ENCODE results near the gene HMGB3. TPM values are rescaled to one million over a fixed set of nuclear protein-coding genes. Genes with fewer than 3 reads are reported as not detected.

HMGB3 gene
- total and polyA plus RNA-seq, 3 donors from 2014 or later, result 10.0 to 37.1 (median 19.7) TPM

GRCh38 chrX:150975655-150976390 is 7.3 kb upstream of the HMGB3 start:
- no peak overlapping the region for H3K4me3 ChIP-seq
- no peaks in the 10 kb centered on the region for H3K36me3 ChIP-seq (ENCODE audit: low read depth, missing control alignments)
- H3K4me1 ChIP-seq, result no peaks in the 10 kb centered on the region
- no peak for TF ChIP-seq POLR2A (IDR thresholded peaks at IDR 0.05)
- no peak for TF ChIP-seq CTCF (IDR thresholded peaks at IDR 0.05)
- no peaks in the 10 kb centered on the region for H3K9me3 ChIP-seq
- DNase-seq, result no peak
- H3K27me3 ChIP-seq, result no peaks in the 10 kb centered on the region
- intact Hi-C loops (cut with DNase I; ENCODE audit: low total_unique reads), result no loop called here
- 53 to 60% methylated on average over 9 to 33 of the region's 33 CpGs for WGBS, 2 donors
- no peak overlapping the region for H3K27ac ChIP-seq

- TF ChIP-seq POLR2A (IDR thresholded peaks at IDR 0.05) (no peak), CTCF (IDR thresholded peaks at IDR 0.05) (no peak)
These were observed 5.5 kb upstream of the HMGB3 start for GRCh38 chrX:150977411-150978162.

GRCh38 chrX:150980186-150980585 is 2.9 kb upstream of the HMGB3 start:
- no peak overlapping the region for H3K4me3 ChIP-seq
- DNase-seq, result no peak
- H3K27ac ChIP-seq, result no peak overlapping the region
- no peaks in the 10 kb centered on the region for H3K4me1 ChIP-seq
- no peaks in the 10 kb centered on the region for H3K9me3 ChIP-seq
- H3K27me3 ChIP-seq, result no peaks in the 10 kb centered on the region
- intact Hi-C loops (cut with DNase I; ENCODE audit: low total_unique reads), result no loop called here
- no peaks in the 10 kb centered on the region for H3K36me3 ChIP-seq (ENCODE audit: low read depth, missing control alignments)
- WGBS, 2 donors, result 84 to 96% methylated on average over 2 to 5 of the region's 5 CpGs
- TF ChIP-seq CTCF (IDR thresholded peaks at IDR 0.05) (no peak), POLR2A (IDR thresholded peaks at IDR 0.05) (no peak)

More at GRCh38 chrX:150977411-150978162, 5.5 kb upstream of the HMGB3 start:
- no peak for DNase-seq
- no peaks in the 10 kb centered on the region for H3K9me3 ChIP-seq
- WGBS, 2 donors, result 77 to 91% methylated on average over 6 to 17 of the region's 25 CpGs
- no peak overlapping the region for H3K27ac ChIP-seq
- H3K27me3 ChIP-seq, result no peaks in the 10 kb centered on the region
- intact Hi-C loops (cut with DNase I; ENCODE audit: low total_unique reads), result no loop called here
- H3K4me1 ChIP-seq, result no peaks in the 10 kb centered on the region
- H3K36me3 ChIP-seq (ENCODE audit: low read depth, missing control alignments), result no peaks in the 10 kb centered on the region
- no peak overlapping the region for H3K4me3 ChIP-seq

GRCh38 chrX:150980711-150981110 is 2.4 kb upstream of the HMGB3 start:
- H3K27me3 ChIP-seq, result no peaks in the 10 kb centered on the region
- no peaks in the 10 kb centered on the region for H3K36me3 ChIP-seq (ENCODE audit: low read depth, missing control alignments)
- no peak for TF ChIP-seq CTCF (IDR thresholded peaks at IDR 0.05)
- no peak for TF ChIP-seq POLR2A (IDR thresholded peaks at IDR 0.05)
- H3K4me3 ChIP-seq, result no peak overlapping the region
- intact Hi-C loops (cut with DNase I; ENCODE audit: low total_unique reads), result no loop called here
- no peak overlapping the region for H3K27ac ChIP-seq
- DNase-seq, result no peak
- H3K9me3 ChIP-seq, result no peaks in the 10 kb centered on the region
- H3K4me1 ChIP-seq, result no peaks in the 10 kb centered on the region
- WGBS, 2 donors, result 100% methylated on average over 4 of the region's 4 CpGs; no CpG with 5 or more reads in 1 of the 2 donors
